IMR-90 (cell line): Measurements from ENCODE around the gene KCNJ6. TPM values are rescaled to one million over a fixed set of nuclear protein-coding genes. Genes with fewer than 3 reads are reported as not detected.

ENCODE experiments used
- ATAC-seq: fragments of 200-7000 bp; cut with Tn5 transposase; 2 replicates; pipeline ENCODE4 v1.9.1; 2020; ENCODE audit warnings: low read depth, mild to moderate bottlenecking, moderate library complexity
- BruUV-seq: library from RNA; stranded (reverse); fragments of 400-500 nt; replicated peaks from 2 replicates; lab custom pipeline; 2021; lab: Mats Ljungman, UMichigan
- CTCF ChIA-PET: fragments of 300-600 bp; formaldehyde crosslinking; extraction: SDS; loops from one replicate; lab custom pipeline; 2021; ENCODE audit warnings: antibody characterized with exemption; lab: Yijun Ruan, JAX
- POLR2A ChIA-PET: fragments of 300-600 bp; sonication (Branson Sonifier 250); formaldehyde crosslinking; loops from one replicate; lab custom pipeline; 2022; ENCODE audit warnings: antibody characterized with exemption; ENCODE audit not compliant: unreplicated experiment; lab: Charles Lee
- DNase-seq: peaks from one replicate; pipeline ENCODE4 v3.0.0; 2013
- H2AFZ ChIP-seq: replicated peaks from 2 replicates; pipeline ENCODE3; 2013; ENCODE audit warnings: low read length, mild to moderate bottlenecking; ENCODE audit not compliant: poor library complexity
- H2AK5ac ChIP-seq: 2 replicates; pipeline ENCODE4 v1.6.1; 2013; ENCODE audit warnings: low read depth, low read length, inconsistent platforms
- H2AK9ac ChIP-seq: replicated peaks from 2 replicates; pipeline ENCODE3; 2013; ENCODE audit warnings: mild to moderate bottlenecking, low read depth, low read length, moderate library complexity; ENCODE audit not compliant: poor library complexity
- H2BK120ac ChIP-seq: 2 replicates; pipeline ENCODE4 v1.6.1; 2013; ENCODE audit warnings: low read depth, low read length, inconsistent platforms
- H2BK15ac ChIP-seq: 3 replicates; pipeline ENCODE4 v1.6.1; 2013; ENCODE audit warnings: low read depth, low read length, inconsistent platforms
- H2BK20ac ChIP-seq: 2 replicates; pipeline ENCODE4 v1.6.1; 2013; ENCODE audit warnings: low read depth, mild to moderate bottlenecking, inconsistent platforms, low read length, moderate library complexity
- H2BK5ac ChIP-seq: 2 replicates; pipeline ENCODE4 v1.6.1; 2013; ENCODE audit warnings: mild to moderate bottlenecking, low read depth, low read length, inconsistent platforms; ENCODE audit not compliant: poor library complexity, severe bottlenecking
- H3K14ac ChIP-seq: replicated peaks from 2 replicates; pipeline ENCODE4 v1.6.1; 2013; ENCODE audit warnings: low read depth, low read length, inconsistent platforms
- H3K18ac ChIP-seq: 2 replicates; pipeline ENCODE4 v1.6.1; 2013; ENCODE audit warnings: low read depth, low read length, control low read depth
- H3K23ac ChIP-seq: 2 replicates; pipeline ENCODE4 v1.6.1; 2013; ENCODE audit warnings: low read depth, low read length, inconsistent platforms
- H3K27ac ChIP-seq: 2 replicates; pipeline ENCODE4 v1.5.1; 2013; ENCODE audit warnings: mild to moderate bottlenecking, control low read depth, low read length; ENCODE audit not compliant: insufficient read depth
- H3K27me3 ChIP-seq: 2 replicates; pipeline ENCODE4 v1.6.1; 2013; ENCODE audit warnings: low read length; ENCODE audit not compliant: control insufficient read depth, insufficient read depth
- H3K36me3 ChIP-seq: 2 replicates; pipeline ENCODE4 v1.6.1; 2013; ENCODE audit warnings: low read length, mixed read lengths; ENCODE audit not compliant: control insufficient read depth, insufficient read depth
- H3K4ac ChIP-seq: 2 replicates; pipeline ENCODE4 v1.6.1; 2013; ENCODE audit warnings: low read depth, low read length, inconsistent platforms
- H3K4me1 ChIP-seq: 2 replicates; pipeline ENCODE4 v1.6.1; 2013; ENCODE audit warnings: low read length, mixed read lengths; ENCODE audit not compliant: control insufficient read depth, insufficient read depth
- H3K4me2 ChIP-seq: 2 replicates; pipeline ENCODE4 v1.6.1; 2013; ENCODE audit warnings: low read depth, mild to moderate bottlenecking, control low read depth, low read length, moderate library complexity
- H3K4me3 ChIP-seq: 2 replicates; pipeline ENCODE4 v1.5.1; 2013; ENCODE audit warnings: low read depth, mild to moderate bottlenecking, control low read depth, low read length, moderate library complexity; ENCODE audit not compliant: insufficient read depth
- H3K56ac ChIP-seq: 2 replicates; pipeline ENCODE4 v1.6.1; 2013; ENCODE audit warnings: low read length, inconsistent platforms; ENCODE audit not compliant: insufficient read depth; ENCODE audit errors: extremely low read depth
- H3K79me1 ChIP-seq, 2 experiments: 2 replicates each; pipeline ENCODE4 v1.6.1; 2013; ENCODE audit warnings: low read length in 2 of 2, inconsistent platforms in 1 of 2, low read depth in 1 of 2
- H3K9ac ChIP-seq: 2 replicates; pipeline ENCODE4 v1.6.1; 2013; ENCODE audit warnings: low read depth, low read length, control low read depth
- H3K9me1 ChIP-seq: 2 replicates; pipeline ENCODE4 v1.6.1; 2013; ENCODE audit warnings: low read length, inconsistent platforms; ENCODE audit not compliant: insufficient read depth
- H3K9me3 ChIP-seq: 2 replicates; pipeline ENCODE4 v1.6.1; 2013; ENCODE audit warnings: low read length; ENCODE audit not compliant: control insufficient read depth, insufficient read depth
- H4K20me1 ChIP-seq: 2 replicates; pipeline ENCODE4 v1.6.1; 2013; ENCODE audit warnings: low read length, inconsistent platforms; ENCODE audit not compliant: insufficient read depth
- H4K5ac ChIP-seq: 2 replicates; pipeline ENCODE4 v1.6.1; 2013; ENCODE audit warnings: mild to moderate bottlenecking, low read depth, low read length, control low read depth
- H4K8ac ChIP-seq, 2 experiments: 2 replicates each; pipeline ENCODE4 v1.6.1; 2013; ENCODE audit warnings: low read depth in 2 of 2, low read length in 2 of 2, control low read depth in 1 of 2, inconsistent platforms in 1 of 2
- H4K91ac ChIP-seq: 2 replicates; pipeline ENCODE4 v1.6.1; 2013; ENCODE audit warnings: low read depth, low read length, inconsistent platforms; ENCODE audit not compliant: insufficient read depth
- CEBPB ChIP-seq: IDR thresholded peaks from 2 replicates; pipeline ENCODE4 v1.6.1; 2012; ENCODE audit warnings: low read depth, low read length, improper control_type of control experiment
- CTCF ChIP-seq: conservative IDR thresholded peaks from 2 replicates; pipeline ENCODE4 v1.5.1; 2012; ENCODE audit warnings: mild to moderate bottlenecking, low read depth, low read length, improper control_type of control experiment
- ELK1 ChIP-seq: fragments of 150-350 bp; IDR thresholded peaks from 2 replicates; pipeline ENCODE4 v1.6.1; 2016; ENCODE audit warnings: low read depth, mild to moderate bottlenecking, low read length, moderate library complexity, borderline replicate concordance
- FOS ChIP-seq: fragments of 150-350 bp; IDR thresholded peaks from 2 replicates; pipeline ENCODE4 v1.6.1; 2016; ENCODE audit warnings: low read depth, low read length
- MAFK ChIP-seq: IDR thresholded peaks from 2 replicates; pipeline ENCODE4 v1.6.1; 2012; ENCODE audit warnings: low read depth, low read length, improper control_type of control experiment
- MAZ ChIP-seq: IDR thresholded peaks from 2 replicates; pipeline ENCODE4 v1.6.1; 2012; ENCODE audit warnings: low read depth, mild to moderate bottlenecking, low read length, improper control_type of control experiment, moderate library complexity, borderline replicate concordance
- RCOR1 ChIP-seq: IDR thresholded peaks from 2 replicates; pipeline ENCODE4 v1.6.1; 2012; ENCODE audit warnings: mild to moderate bottlenecking, low read length, improper control_type of control experiment; ENCODE audit not compliant: insufficient replicate concordance
- WGBS, 2 experiments: methylation state at CpG; one replicate each; pipeline versions ENCODE4 v1.1.5 to v1.1.7; 2013; ENCODE audit warnings: missing lambda C conversion rate in 2 of 2; ENCODE audit not compliant: insufficient read length in 1 of 2; ENCODE audit errors: extremely low coverage in 2 of 2; 5-methylcytosine and 5-hydroxymethylcytosine counted together
- dilution Hi-C: fragments of 300-500 bp; cut with HindIII; formaldehyde crosslinking; loops from one replicate; pipeline ENCODE4 v1.14.3; 2018; ENCODE audit warnings: low sequenced_read_pairs; ENCODE audit not compliant: unreplicated experiment
- in situ Hi-C: fragments of 300-500 bp; cut with MboI; formaldehyde crosslinking; loops from 3 replicates; pipeline ENCODE4 v1.14.3; 2019; ENCODE audit warnings: low sequenced_read_pairs, inconsistent platforms, mixed read lengths
- intact Hi-C: fragments of 100-400 bp; cut with micrococcal nuclease; formaldehyde crosslinking; loops from 2 replicates; pipeline ENCODE4 v1.10.0; 2022
- polyA plus RNA-seq, 3 experiments: library from polyadenylated mRNA; depleted of rRNA; stranded (reverse); fragments of >200 nt; gene quantifications; 2 replicates each; pipeline ENCODE4 v1.2.3, GENCODE V29; 2012; ENCODE audit warnings: low replicate concordance in 1 of 3
- total RNA-seq: library from RNA; depleted of rRNA; stranded (reverse); fragments of >200 nt; gene quantifications from 2 replicates; pipeline ENCODE4 v1.2.3, GENCODE V29; 2012

Gene KCNJ6
- total and polyA plus RNA-seq, 2 of the 4 experiments (the other 2 are of a cell fraction), result under 0.01 to 0.02 TPM

- Histone ChIP-seq H3K79me1 (no peaks in the 10 kb centered on the region), H2AFZ (no peak overlapping the region), H3K27ac (no peak overlapping the region), H2BK5ac (no peak overlapping the region), H3K23ac (no peak overlapping the region), H3K4me1 (no peaks in the 10 kb centered on the region), H2AK9ac (no peak overlapping the region), H3K9ac (no peak overlapping the region), H3K18ac (no peak overlapping the region), H4K8ac (no peak overlapping the region), H2AK5ac (no peak overlapping the region), H2BK20ac (no peak overlapping the region), H2BK15ac (no peak overlapping the region), H3K4ac (no peak overlapping the region), H3K9me1 (no peaks in the 10 kb centered on the region), H2BK120ac (no peak overlapping the region), H4K5ac (no peak overlapping the region), H4K91ac (no peak overlapping the region), H3K56ac (no peak overlapping the region), H3K14ac (no peak overlapping the region), H3K9me3 (peaks cover 2% of the 10 kb centered on the region; the same call in 1 of the 2 replicates), H3K27me3 (peaks cover 10% of the 10 kb centered on the region), H3K4me3 (no peak overlapping the region), H4K20me1 (no peaks in the 10 kb centered on the region), H3K36me3 (no peaks in the 10 kb centered on the region), H3K4me2 (no peak overlapping the region)
- DNase-seq (no peak), ATAC-seq (no peak)
- intact Hi-C loops, result no loop called here
- WGBS, 2 experiments, result 81% methylated on average over 2 of the region's 6 CpGs; no CpG with 5 or more reads in 1 of the 2 experiments
- POLR2A ChIA-PET, result no interaction called here
- dilution Hi-C loops, result no loop called here
- no TSS peak for BruUV-seq
- TF ChIP-seq ELK1 (no peak), MAFK (peak; percentile 49), MAZ (no peak), FOS (no peak), RCOR1 (no peak), CTCF (no peak), CEBPB (no peak)
- CTCF ChIA-PET, result interaction anchor here (0.6 kb wide), 1 partner anchor 190 kb away, joined by 3 read pairs; no protein-coding TSS in a partner anchor
- in situ Hi-C loops, result no loop called here
Measured at GRCh38 chr21:37571442-37571841, 344.8 kb downstream of the KCNJ6 start.
